ENCODE results near the gene RUNX2.

Gene RUNX2

DNA sequence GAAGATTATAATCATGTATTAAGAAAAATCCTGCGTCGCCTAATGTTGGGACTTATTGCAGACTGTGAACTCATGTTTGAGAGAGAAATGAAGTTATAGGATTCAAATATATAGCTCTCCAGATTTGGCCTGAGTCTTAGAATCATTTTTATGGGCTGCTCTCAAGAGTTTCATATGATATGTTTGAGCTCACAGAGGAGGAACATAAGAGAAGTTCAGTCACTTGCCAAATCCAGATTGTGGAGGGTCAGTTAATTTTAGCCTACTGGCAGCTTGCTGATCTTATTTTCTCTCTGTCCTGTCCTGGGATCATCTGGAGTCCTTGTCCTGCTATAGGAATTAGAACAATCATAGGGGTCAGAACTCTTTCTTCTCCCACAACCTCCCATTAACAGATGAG lies 235.7 kb downstream of the RUNX2 start (continued):
- no peak for TF ChIP-seq GLIS3 (CRISPR knock-in tag; IDR thresholded peaks at IDR 0.05)
- no peak for TF ChIP-seq ISL1 (CRISPR knock-in tag; IDR thresholded peaks at IDR 0.05)

DNA sequence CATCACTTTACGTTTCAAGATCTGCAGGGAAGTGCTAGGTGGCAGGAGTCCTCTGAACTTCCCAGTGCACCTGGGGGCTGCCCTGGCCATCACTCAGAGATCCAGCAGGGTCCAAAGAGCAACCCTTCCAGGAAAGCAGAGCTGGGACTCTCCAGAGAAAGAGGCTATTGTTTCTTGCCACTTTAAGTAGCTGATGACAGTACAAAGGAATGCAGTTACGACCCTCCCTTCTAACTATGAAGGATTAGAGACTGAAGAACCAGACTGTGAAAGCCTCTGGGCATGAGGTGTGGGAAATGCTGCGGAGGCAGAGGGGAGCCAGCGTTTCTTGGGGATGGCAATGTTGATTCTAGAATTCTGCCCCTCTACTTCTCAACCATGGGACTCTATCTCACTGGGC lies 238.8 kb downstream of the RUNX2 start:
- ATAC-seq: peak; percentile 54; the same call in 1 of the 3 replicates
- no peak for TF ChIP-seq ZNF565 (CRISPR knock-in tag; conservative IDR thresholded peaks at IDR 0.05; ENCODE audit: low read depth)
- no peak for TF ChIP-seq ARNTL (CRISPR knock-in tag; IDR thresholded peaks at IDR 0.05; ENCODE audit: borderline replicate concordance, low read depth)
- TF ChIP-seq ZFP30 (CRISPR knock-in tag; IDR thresholded peaks at IDR 0.05): no peak
- TF ChIP-seq ZNF8 (CRISPR knock-in tag; IDR thresholded peaks at IDR 0.05): no peak
- no peak for TF ChIP-seq ZNF70 (CRISPR knock-in tag; IDR thresholded peaks at IDR 0.05)
- no peak for TF ChIP-seq TOX (CRISPR knock-in tag; IDR thresholded peaks at IDR 0.05; ENCODE audit: borderline replicate concordance)
- no peak for TF ChIP-seq ZFP3 (CRISPR knock-in tag; IDR thresholded peaks at IDR 0.05)
- no peak for TF ChIP-seq OSR1 (CRISPR knock-in tag; IDR thresholded peaks at IDR 0.05)
- TF ChIP-seq, protein P1, sequence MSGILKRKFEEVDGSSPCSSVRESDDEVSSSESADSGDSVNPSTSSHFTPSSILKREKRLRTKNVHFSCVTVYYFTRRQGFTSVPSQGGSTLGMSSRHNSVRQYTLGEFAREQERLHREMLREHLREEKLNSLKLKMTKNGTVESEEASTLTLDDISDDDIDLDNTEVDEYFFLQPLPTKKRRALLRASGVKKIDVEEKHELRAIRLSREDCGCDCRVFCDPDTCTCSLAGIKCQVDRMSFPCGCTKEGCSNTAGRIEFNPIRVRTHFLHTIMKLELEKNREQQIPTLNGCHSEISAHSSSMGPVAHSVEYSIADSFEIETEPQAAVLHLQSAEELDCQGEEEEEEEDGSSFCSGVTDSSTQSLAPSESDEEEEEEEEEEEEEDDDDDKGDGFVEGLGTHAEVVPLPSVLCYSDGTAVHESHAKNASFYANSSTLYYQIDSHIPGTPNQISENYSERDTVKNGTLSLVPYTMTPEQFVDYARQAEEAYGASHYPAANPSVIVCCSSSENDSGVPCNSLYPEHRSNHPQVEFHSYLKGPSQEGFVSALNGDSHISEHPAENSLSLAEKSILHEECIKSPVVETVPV (CRISPR knock-in tag; IDR thresholded peaks at IDR 0.05): no peak
- TF ChIP-seq, protein P2, sequence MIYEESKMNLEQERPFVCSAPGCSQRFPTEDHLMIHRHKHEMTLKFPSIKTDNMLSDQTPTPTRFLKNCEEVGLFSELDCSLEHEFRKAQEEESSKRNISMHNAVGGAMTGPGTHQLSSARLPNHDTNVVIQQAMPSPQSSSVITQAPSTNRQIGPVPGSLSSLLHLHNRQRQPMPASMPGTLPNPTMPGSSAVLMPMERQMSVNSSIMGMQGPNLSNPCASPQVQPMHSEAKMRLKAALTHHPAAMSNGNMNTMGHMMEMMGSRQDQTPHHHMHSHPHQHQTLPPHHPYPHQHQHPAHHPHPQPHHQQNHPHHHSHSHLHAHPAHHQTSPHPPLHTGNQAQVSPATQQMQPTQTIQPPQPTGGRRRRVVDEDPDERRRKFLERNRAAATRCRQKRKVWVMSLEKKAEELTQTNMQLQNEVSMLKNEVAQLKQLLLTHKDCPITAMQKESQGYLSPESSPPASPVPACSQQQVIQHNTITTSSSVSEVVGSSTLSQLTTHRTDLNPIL (CRISPR knock-in tag; IDR thresholded peaks at IDR 0.05; ENCODE audit: low read depth): no peak
- no peak for TF ChIP-seq BACH2 (CRISPR knock-in tag; IDR thresholded peaks at IDR 0.05; ENCODE audit: borderline replicate concordance)

DNA sequence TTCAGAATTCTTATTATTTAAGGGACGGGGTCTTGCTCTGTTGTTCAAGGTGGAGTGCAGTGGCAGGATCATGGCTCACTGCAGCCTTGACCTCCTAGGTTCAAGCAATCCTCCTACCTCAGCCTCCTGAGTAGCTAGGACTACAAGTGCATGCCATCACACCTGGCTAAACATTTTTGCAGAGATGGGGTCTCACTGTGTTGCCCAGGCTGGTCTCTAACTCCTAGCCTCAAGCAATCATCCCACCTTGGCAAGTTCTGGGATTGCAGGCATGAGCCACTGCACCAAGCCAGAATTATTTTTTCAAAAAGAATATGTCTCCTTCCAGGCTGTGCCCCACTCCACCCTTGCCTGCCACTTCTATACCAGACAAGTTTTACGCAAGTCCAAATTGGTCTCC lies 239.7 kb downstream of the RUNX2 start:
- no peak for TF ChIP-seq ISL1 (CRISPR knock-in tag; IDR thresholded peaks at IDR 0.05)
- TF ChIP-seq PPARA (CRISPR knock-in tag; IDR thresholded peaks at IDR 0.05; ENCODE audit: borderline replicate concordance): no peak
- TF ChIP-seq SNAI2 (CRISPR knock-in tag; IDR thresholded peaks at IDR 0.05): no peak
- TF ChIP-seq TCF4 (CRISPR knock-in tag; IDR thresholded peaks at IDR 0.05; ENCODE audit: borderline replicate concordance): no peak
- TF ChIP-seq ZNF565 (CRISPR knock-in tag; conservative IDR thresholded peaks at IDR 0.05; ENCODE audit: low read depth): no peak
- no peak for TF ChIP-seq CSDC2 (CRISPR knock-in tag; IDR thresholded peaks at IDR 0.05)
- TF ChIP-seq ZNF8 (CRISPR knock-in tag; IDR thresholded peaks at IDR 0.05): no peak
- ATAC-seq: no peak

DNA sequence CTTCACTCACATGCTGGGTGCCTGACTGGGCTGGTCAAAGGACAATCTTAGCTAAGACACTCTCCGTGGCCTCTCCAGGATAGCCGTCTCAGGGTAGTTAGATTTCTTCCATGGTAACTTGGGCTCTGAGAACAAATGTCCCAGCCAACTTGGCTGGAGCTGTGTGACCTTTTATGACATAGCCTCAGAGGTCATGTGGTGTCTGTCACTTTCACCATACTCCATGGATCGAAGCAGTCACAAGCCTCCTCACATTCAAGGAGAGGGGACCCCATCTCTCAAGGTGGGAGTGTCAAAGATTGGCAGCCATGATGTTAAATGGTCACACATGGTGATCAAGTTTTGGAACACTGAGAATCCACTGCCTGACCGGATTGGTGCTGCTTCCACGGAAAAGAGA lies 240.5 kb downstream of the RUNX2 start:
- TF ChIP-seq, protein P3, sequence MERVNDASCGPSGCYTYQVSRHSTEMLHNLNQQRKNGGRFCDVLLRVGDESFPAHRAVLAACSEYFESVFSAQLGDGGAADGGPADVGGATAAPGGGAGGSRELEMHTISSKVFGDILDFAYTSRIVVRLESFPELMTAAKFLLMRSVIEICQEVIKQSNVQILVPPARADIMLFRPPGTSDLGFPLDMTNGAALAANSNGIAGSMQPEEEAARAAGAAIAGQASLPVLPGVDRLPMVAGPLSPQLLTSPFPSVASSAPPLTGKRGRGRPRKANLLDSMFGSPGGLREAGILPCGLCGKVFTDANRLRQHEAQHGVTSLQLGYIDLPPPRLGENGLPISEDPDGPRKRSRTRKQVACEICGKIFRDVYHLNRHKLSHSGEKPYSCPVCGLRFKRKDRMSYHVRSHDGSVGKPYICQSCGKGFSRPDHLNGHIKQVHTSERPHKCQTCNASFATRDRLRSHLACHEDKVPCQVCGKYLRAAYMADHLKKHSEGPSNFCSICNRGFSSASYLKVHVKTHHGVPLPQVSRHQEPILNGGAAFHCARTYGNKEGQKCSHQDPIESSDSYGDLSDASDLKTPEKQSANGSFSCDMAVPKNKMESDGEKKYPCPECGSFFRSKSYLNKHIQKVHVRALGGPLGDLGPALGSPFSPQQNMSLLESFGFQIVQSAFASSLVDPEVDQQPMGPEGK (CRISPR knock-in tag; IDR thresholded peaks at IDR 0.05; ENCODE audit: borderline replicate concordance): no peak
- TF ChIP-seq ESRRG (CRISPR knock-in tag; IDR thresholded peaks at IDR 0.05) (no peak), PPARA (CRISPR knock-in tag; IDR thresholded peaks at IDR 0.05; ENCODE audit: borderline replicate concordance) (no peak), ZNF70 (CRISPR knock-in tag; IDR thresholded peaks at IDR 0.05) (no peak), GLIS3 (CRISPR knock-in tag; IDR thresholded peaks at IDR 0.05) (no peak), TOX (CRISPR knock-in tag; IDR thresholded peaks at IDR 0.05; ENCODE audit: borderline replicate concordance) (no peak), ARNTL (CRISPR knock-in tag; IDR thresholded peaks at IDR 0.05; ENCODE audit: borderline replicate concordance, low read depth) (no peak), ISL1 (CRISPR knock-in tag; IDR thresholded peaks at IDR 0.05) (no peak), OSR1 (CRISPR knock-in tag; IDR thresholded peaks at IDR 0.05) (no peak), ZNF8 (CRISPR knock-in tag; IDR thresholded peaks at IDR 0.05) (no peak), BACH2 (CRISPR knock-in tag; IDR thresholded peaks at IDR 0.05; ENCODE audit: borderline replicate concordance) (no peak), SNAI2 (CRISPR knock-in tag; IDR thresholded peaks at IDR 0.05) (no peak), RARB (CRISPR knock-in tag; IDR thresholded peaks at IDR 0.05) (no peak), CSDC2 (CRISPR knock-in tag; IDR thresholded peaks at IDR 0.05) (no peak)
- TF ChIP-seq, protein P2 (CRISPR knock-in tag; IDR thresholded peaks at IDR 0.05; ENCODE audit: low read depth): no peak
- TF ChIP-seq, protein P4, sequence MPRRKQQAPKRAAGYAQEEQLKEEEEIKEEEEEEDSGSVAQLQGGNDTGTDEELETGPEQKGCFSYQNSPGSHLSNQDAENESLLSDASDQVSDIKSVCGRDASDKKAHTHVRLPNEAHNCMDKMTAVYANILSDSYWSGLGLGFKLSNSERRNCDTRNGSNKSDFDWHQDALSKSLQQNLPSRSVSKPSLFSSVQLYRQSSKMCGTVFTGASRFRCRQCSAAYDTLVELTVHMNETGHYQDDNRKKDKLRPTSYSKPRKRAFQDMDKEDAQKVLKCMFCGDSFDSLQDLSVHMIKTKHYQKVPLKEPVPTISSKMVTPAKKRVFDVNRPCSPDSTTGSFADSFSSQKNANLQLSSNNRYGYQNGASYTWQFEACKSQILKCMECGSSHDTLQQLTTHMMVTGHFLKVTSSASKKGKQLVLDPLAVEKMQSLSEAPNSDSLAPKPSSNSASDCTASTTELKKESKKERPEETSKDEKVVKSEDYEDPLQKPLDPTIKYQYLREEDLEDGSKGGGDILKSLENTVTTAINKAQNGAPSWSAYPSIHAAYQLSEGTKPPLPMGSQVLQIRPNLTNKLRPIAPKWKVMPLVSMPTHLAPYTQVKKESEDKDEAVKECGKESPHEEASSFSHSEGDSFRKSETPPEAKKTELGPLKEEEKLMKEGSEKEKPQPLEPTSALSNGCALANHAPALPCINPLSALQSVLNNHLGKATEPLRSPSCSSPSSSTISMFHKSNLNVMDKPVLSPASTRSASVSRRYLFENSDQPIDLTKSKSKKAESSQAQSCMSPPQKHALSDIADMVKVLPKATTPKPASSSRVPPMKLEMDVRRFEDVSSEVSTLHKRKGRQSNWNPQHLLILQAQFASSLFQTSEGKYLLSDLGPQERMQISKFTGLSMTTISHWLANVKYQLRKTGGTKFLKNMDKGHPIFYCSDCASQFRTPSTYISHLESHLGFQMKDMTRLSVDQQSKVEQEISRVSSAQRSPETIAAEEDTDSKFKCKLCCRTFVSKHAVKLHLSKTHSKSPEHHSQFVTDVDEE (CRISPR knock-in tag; IDR thresholded peaks at IDR 0.05): no peak
- TF ChIP-seq, protein P1 (CRISPR knock-in tag; IDR thresholded peaks at IDR 0.05): no peak
- no peak for ATAC-seq
